HG02970 (cell line): ENCODE measurements around the gene FAS.

Source experiments
- ATAC-seq: cut with Tn5 transposase; IDR thresholded peaks from one replicate; pipeline ENCODE4 v1.9.1; 2021; ENCODE audit warnings: mild to moderate bottlenecking, moderate library complexity, moderate number of reproducible peaks; ENCODE audit not compliant: unreplicated experiment, low FRiP score

The FAS gene

GRCh38 chr10:89029785-89030437 lies 39.3 kb downstream of the FAS start:
- ATAC-seq, result no peak

GRCh38 chr10:89030791-89031190 lies 40.2 kb downstream of the FAS start:
- ATAC-seq, result no peak

GRCh38 chr10:89032141-89032891 lies 41.7 kb downstream of the FAS start:
- ATAC-seq, result no peak

- no peak for ATAC-seq
These were observed 44.9 kb downstream of the FAS start for GRCh38 chr10:89035461-89035860.

GRCh38 chr10:89037096-89037495 lies 46.5 kb downstream of the FAS start:
- ATAC-seq, result no peak

GRCh38 chr10:89042562-89042961 lies 52.0 kb downstream of the FAS start:
- no peak for ATAC-seq

- ATAC-seq, result no peak
These were observed 52.5 kb downstream of the FAS start for GRCh38 chr10:89043052-89043451.

- no peak for ATAC-seq
These were observed 56.8 kb downstream of the FAS start for GRCh38 chr10:89047397-89047796.

- no peak for ATAC-seq
These were observed 61.0 kb downstream of the FAS start for GRCh38 chr10:89051593-89051992.

GRCh38 chr10:89053555-89053954 lies 63.0 kb downstream of the FAS start:
- ATAC-seq, result no peak

GRCh38 chr10:89055159-89055558 lies 64.6 kb downstream of the FAS start:
- no peak for ATAC-seq

- ATAC-seq, result no peak
These were observed 72.3 kb downstream of the FAS start for GRCh38 chr10:89062861-89063260.

GRCh38 chr10:89063465-89063864 lies 72.9 kb downstream of the FAS start:
- no peak for ATAC-seq

GRCh38 chr10:89064748-89065147 lies 74.2 kb downstream of the FAS start:
- ATAC-seq, result no peak
